KBM-7 (cell line): ENCODE results near the gene KCNK3.

Experiments used
- DNase-seq: peaks from one replicate; pipeline ENCODE4 v3.0.0-alpha.2; 2015
- in situ Hi-C: fragments of 300-500 bp; cut with MboI; formaldehyde crosslinking; loops from 2 replicates; pipeline ENCODE4 v1.14.3; 2020; ENCODE audit warnings: low sequenced_read_pairs, low pct_unique_long_range_greater_than_20kb, mixed read lengths

The KCNK3 gene

GRCh38 chr2:26765475-26766200, 73.1 kb downstream of the KCNK3 start:
- DNase-seq: no peak
- in situ Hi-C loops: no loop called here

- in situ Hi-C loops: no loop called here
- DNase-seq: peak; percentile 63
These were observed 74.6 kb downstream of the KCNK3 start for GRCh38 chr2:26767129-26767528.

DNA sequence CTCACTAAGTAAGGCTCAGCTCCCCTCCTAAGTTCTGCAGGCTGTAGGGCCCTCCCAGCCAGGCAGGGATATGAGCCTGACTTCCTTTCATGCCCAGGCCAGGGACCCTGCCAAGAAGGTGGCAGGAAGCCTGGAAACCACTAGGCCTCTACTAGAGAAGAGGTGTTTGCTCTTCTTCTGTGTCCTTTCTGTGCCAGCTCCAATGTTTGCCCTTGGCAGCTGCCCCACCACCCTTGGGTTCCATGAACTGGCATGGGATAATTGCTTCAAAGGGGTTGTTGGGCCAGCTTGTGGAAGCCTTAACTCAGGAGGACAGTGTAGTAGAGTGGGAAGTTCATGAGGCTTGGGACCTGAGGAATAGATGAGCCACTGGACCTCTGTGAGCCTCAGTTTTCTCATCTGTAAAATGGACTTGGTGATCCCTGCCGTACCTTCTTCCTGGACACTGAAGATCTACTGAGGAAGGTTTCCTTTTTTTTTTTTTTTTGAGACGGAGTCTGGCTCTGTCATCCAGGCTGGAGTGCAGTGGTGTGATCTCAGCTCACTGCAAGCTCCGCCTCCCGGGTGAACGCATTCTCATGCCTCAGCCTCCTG, 75.5 kb downstream of the KCNK3 start:
- in situ Hi-C loops: no loop called here
- DNase-seq: no peak

- DNase-seq: no peak
- in situ Hi-C loops: no loop called here
These were observed 76.2 kb downstream of the KCNK3 start for GRCh38 chr2:26768759-26769088.

GRCh38 chr2:26769089-26769761, 76.7 kb downstream of the KCNK3 start:
- DNase-seq: peak; percentile 97
- in situ Hi-C loops: no loop called here

- peak; percentile 38 for DNase-seq
These were observed 78.6 kb downstream of the KCNK3 start for GRCh38 chr2:26770986-26771586.

GRCh38 chr2:26772064-26773001, 79.8 kb downstream of the KCNK3 start:
- in situ Hi-C loops: no loop called here
- DNase-seq: peak; percentile 56

More at GRCh38 chr2:26770986-26771586, 78.6 kb downstream of the KCNK3 start:
- in situ Hi-C loops: no loop called here

DNA sequence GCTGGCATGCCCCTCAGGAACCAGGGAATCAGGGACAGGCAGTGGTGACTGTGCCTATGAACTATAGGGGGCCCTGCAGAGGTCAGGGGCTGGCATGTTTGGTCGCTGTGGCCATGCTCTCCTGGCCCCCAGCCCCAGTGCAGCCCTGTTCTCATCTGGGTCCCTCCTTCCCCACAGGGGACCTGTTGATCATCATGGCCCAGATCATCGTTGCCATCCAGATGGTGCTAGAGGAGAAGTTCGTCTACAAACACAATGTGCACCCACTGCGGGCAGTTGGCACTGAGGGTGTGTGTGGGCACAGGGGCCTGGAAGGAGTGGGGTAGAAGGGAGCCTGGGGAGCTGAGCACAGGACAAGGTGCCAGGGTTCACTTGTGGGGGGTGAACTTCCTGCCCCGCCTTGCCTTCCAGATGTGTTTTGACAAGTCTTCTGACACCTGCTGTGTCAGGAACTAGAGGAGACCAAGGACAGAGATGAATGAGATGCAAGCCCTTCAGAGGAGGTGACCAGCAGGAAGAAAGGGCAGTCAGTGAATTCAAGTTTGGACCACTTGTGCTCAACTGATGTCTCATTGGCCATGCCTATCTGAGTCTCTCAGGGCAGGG, 83.8 kb downstream of the KCNK3 start:
- no peak for DNase-seq
- in situ Hi-C loops: no loop called here

DNA sequence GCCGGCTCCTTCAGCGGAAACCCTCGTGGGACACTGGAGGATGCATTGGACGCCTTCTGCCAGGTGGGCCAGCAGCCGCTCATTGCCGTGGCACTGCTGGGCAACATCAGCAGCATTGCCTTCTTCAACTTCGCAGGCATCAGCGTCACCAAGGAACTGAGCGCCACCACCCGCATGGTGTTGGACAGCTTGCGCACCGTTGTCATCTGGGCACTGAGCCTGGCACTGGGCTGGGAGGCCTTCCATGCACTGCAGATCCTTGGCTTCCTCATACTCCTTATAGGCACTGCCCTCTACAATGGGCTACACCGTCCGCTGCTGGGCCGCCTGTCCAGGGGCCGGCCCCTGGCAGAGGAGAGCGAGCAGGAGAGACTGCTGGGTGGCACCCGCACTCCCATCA, 85.6 kb downstream of the KCNK3 start:
- in situ Hi-C loops: no loop called here
- no peak for DNase-seq

DNA sequence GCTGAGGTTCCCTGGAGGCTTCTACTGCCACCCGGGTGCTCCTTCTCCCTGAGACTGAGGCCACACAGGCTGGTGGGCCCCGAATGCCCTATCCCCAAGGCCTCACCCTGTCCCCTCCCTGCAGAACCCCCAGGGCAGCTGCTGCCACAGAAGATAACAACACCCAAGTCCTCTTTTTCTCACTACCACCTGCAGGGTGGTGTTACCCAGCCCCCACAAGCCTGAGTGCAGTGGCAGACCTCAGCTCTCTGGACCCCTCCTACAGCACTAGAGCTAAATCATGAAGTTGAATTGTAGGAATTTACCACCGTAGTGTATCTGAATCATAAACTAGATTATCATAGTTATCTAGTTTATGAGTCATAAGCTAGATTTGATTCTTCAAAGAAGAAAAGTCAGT, 86.0 kb downstream of the KCNK3 start:
- DNase-seq: no peak
- in situ Hi-C loops: no loop called here

GRCh38 chr2:26780203-26780760, 87.8 kb downstream of the KCNK3 start:
- in situ Hi-C loops: no loop called here
- no peak for DNase-seq
